GM21360 (cell line): ENCODE data around the gene NUDT4.
"Not testable (repeated sequence)": the region's sequence is repeated elsewhere in the genome, so short reads cannot be mapped to it uniquely, and the experiment has no call there.

Source experiments
- ATAC-seq: cut with Tn5 transposase; IDR thresholded peaks from one replicate; pipeline ENCODE4 v1.9.1; 2021; ENCODE audit warnings: mild to moderate bottlenecking, moderate library complexity; ENCODE audit not compliant: unreplicated experiment

The NUDT4 gene

GRCh38 chr12:93427779-93428564 lies 50.2 kb downstream of the NUDT4 start:
- no peak for ATAC-seq

GRCh38 chr12:93429448-93429847 lies 51.7 kb downstream of the NUDT4 start:
- ATAC-seq = no peak

- no peak for ATAC-seq
Observed at GRCh38 chr12:93429852-93430251, 52.1 kb downstream of the NUDT4 start.

GRCh38 chr12:93430280-93430679 lies 52.6 kb downstream of the NUDT4 start:
- ATAC-seq = no peak

GRCh38 chr12:93432031-93432430 lies 54.3 kb downstream of the NUDT4 start:
- ATAC-seq = not testable (repeated sequence)

- no peak for ATAC-seq
Observed at GRCh38 chr12:93434256-93434865, 56.6 kb downstream of the NUDT4 start.

GRCh38 chr12:93438266-93439050 lies 60.7 kb downstream of the NUDT4 start:
- no peak for ATAC-seq

- no peak for ATAC-seq
Observed at GRCh38 chr12:93440043-93440835, 62.5 kb downstream of the NUDT4 start.

- no peak for ATAC-seq
Observed at GRCh38 chr12:93441081-93441616, 63.4 kb downstream of the NUDT4 start.

GRCh38 chr12:93441617-93442410 lies 64.1 kb downstream of the NUDT4 start, which contains the start of gene UBE2N:
Gene UBE2N (minus strand): TSS chr12:93441947. CDS start chr12:93441884, 63 bp downstream.
- peak; percentile 78 for ATAC-seq

GRCh38 chr12:93442411-93443340 lies 65.0 kb downstream of the NUDT4 start:
- no peak for ATAC-seq

GRCh38 chr12:93443576-93443975 lies 65.9 kb downstream of the NUDT4 start:
- ATAC-seq = no peak

GRCh38 chr12:93447555-93448290 lies 70.0 kb downstream of the NUDT4 start:
- ATAC-seq = no peak

GRCh38 chr12:93448796-93449195 lies 71.1 kb downstream of the NUDT4 start:
- ATAC-seq = no peak

GRCh38 chr12:93449277-93449676 lies 71.6 kb downstream of the NUDT4 start:
- peak; percentile 84 for ATAC-seq

- ATAC-seq = no peak
Observed at GRCh38 chr12:93451423-93452158, 73.9 kb downstream of the NUDT4 start.

GRCh38 chr12:93453633-93454032 lies 75.9 kb downstream of the NUDT4 start:
- no peak for ATAC-seq
